Endothelial cell (in vitro differentiated cells): Measurements from ENCODE around the gene ELL3. TPM values are rescaled to one million over a fixed set of nuclear protein-coding genes. Genes with fewer than 3 reads are reported as not detected.
"Not testable (repeated sequence)": the region's sequence is repeated elsewhere in the genome, so short reads cannot be mapped to it uniquely, and the experiment has no call there.

Source experiments
- DNase-seq: peaks from one replicate; pipeline ENCODE4 v3.0.0; 2021; ENCODE audit warnings: low spot score
- H3K27ac Mint-ChIP-seq: one replicate; pipeline ENCODE4 v1.8.0; 2021; ENCODE audit warnings: mixed read lengths, inconsistent platforms; ENCODE audit not compliant: unreplicated experiment
- H3K27me3 Mint-ChIP-seq: one replicate; pipeline ENCODE4 v1.8.0; 2021; ENCODE audit warnings: mild to moderate bottlenecking, moderate library complexity, mixed read lengths, inconsistent platforms; ENCODE audit not compliant: unreplicated experiment
- H3K36me3 Mint-ChIP-seq: one replicate; pipeline ENCODE4 v1.8.0; 2021; ENCODE audit warnings: mild to moderate bottlenecking, low read depth, mixed read lengths, inconsistent platforms; ENCODE audit not compliant: unreplicated experiment
- H3K4me1 Mint-ChIP-seq: one replicate; pipeline ENCODE4 v1.8.0; 2021; ENCODE audit warnings: mild to moderate bottlenecking, mixed read lengths, inconsistent platforms; ENCODE audit not compliant: unreplicated experiment
- H3K4me3 Mint-ChIP-seq: one replicate; pipeline ENCODE4 v1.8.0; 2021; ENCODE audit warnings: mild to moderate bottlenecking, mixed read lengths, inconsistent platforms; ENCODE audit not compliant: unreplicated experiment
- H3K9me3 Mint-ChIP-seq: one replicate; pipeline ENCODE4 v1.8.0; 2021; ENCODE audit warnings: mixed read lengths, inconsistent platforms; ENCODE audit not compliant: unreplicated experiment
- CTCF ChIP-seq: fragments of 200-600 bp; sonication (generic); IDR thresholded peaks from one replicate; pipeline ENCODE4 v1.5.0; 2021; ENCODE audit warnings: antibody characterized with exemption; ENCODE audit not compliant: unreplicated experiment
- long read RNA-seq: library from polyadenylated mRNA; unstranded; transcript quantifications from one replicate; pipeline ENCODE4 v2.0.0, GENCODE V29; 2020; ENCODE audit not compliant: unreplicated experiment
- total RNA-seq: library from RNA; stranded (reverse); fragmentation: NEBNext Ultra II Directional; extraction: Animal tissue kit (Norgen Biotek cat#: 25700); gene quantifications from one replicate; pipeline ENCODE4 v1.2.1, GENCODE V29; 2021; ENCODE audit not compliant: unreplicated experiment

Gene ELL3
- total RNA-seq: 1.9 TPM
- long read RNA-seq, partial matches to known transcripts: 0 of 1 reads
- long read RNA-seq, other reads (novel, unspliced or antisense): 1 of 1 reads

- Mint-ChIP-seq H3K27me3 (peaks cover 9% of the 10 kb centered on the region), H3K36me3 (peaks cover 18% of the 10 kb centered on the region), H3K27ac (no peak within 1 kb of the TSS), H3K9me3 (no peaks in the 10 kb centered on the region), H3K4me1 (peaks cover 4% of the 10 kb centered on the region), H3K4me3 (peak within 1 kb of the TSS; percentile 78)
- peak; percentile 26 for DNase-seq
- no peak for TF ChIP-seq CTCF
These were observed at the start of gene ELL3 for GRCh38 chr15:43776718-43777266. Gene ELL3, minus strand, starts transcription at chr15:43776966. Its CDS starts 65 bp downstream, at chr15:43776901.

- Mint-ChIP-seq H3K9me3 (no peaks in the 10 kb centered on the region), H3K4me3 (no peak overlapping the region), H3K4me1 (peaks cover 9% of the 10 kb centered on the region), H3K27me3 (peaks cover 2% of the 10 kb centered on the region), H3K36me3 (peaks cover 4% of the 10 kb centered on the region), H3K27ac (no peak overlapping the region)
- no peak for DNase-seq
- no peak for TF ChIP-seq CTCF
These were observed 49.3 kb upstream of the ELL3 start for GRCh38 chr15:43826029-43826507.

GRCh38 chr15:43825305-43825704 lies 48.5 kb upstream of the ELL3 start:
- not testable (repeated sequence) for H3K4me3 Mint-ChIP-seq, H3K27ac Mint-ChIP-seq, H3K36me3 Mint-ChIP-seq, H3K27me3 Mint-ChIP-seq, H3K4me1 Mint-ChIP-seq, H3K9me3 Mint-ChIP-seq, DNase-seq

- TF ChIP-seq CTCF: no peak
- peaks cover 4% of the 10 kb centered on the region for H3K36me3 Mint-ChIP-seq
- peak within 1 kb of the TSS; percentile 99 for H3K27ac Mint-ChIP-seq
- no peaks in the 10 kb centered on the region for H3K9me3 Mint-ChIP-seq
- peaks cover 2% of the 10 kb centered on the region for H3K27me3 Mint-ChIP-seq
- peak within 1 kb of the TSS; percentile 100 for H3K4me3 Mint-ChIP-seq
- H3K4me1 Mint-ChIP-seq: peaks cover 9% of the 10 kb centered on the region
- DNase-seq: peak; percentile 76
These were observed 47.8 kb upstream of the ELL3 start, which contains the start of gene MFAP1 for GRCh38 chr15:43824302-43825246. Gene MFAP1, minus strand, starts transcription at chr15:43824690. Its CDS starts 121 bp downstream, at chr15:43824569.

GRCh38 chr15:43821505-43821904 lies 44.7 kb upstream of the ELL3 start:
- no peak overlapping the region for H3K4me3 Mint-ChIP-seq
- no peaks in the 10 kb centered on the region for H3K9me3 Mint-ChIP-seq
- H3K27ac Mint-ChIP-seq: no peak overlapping the region
- no peak for TF ChIP-seq CTCF
- H3K27me3 Mint-ChIP-seq: peaks cover 2% of the 10 kb centered on the region
- H3K36me3 Mint-ChIP-seq: peaks cover 7% of the 10 kb centered on the region
- no peak for DNase-seq
- H3K4me1 Mint-ChIP-seq: peaks cover 9% of the 10 kb centered on the region

- H3K9me3 Mint-ChIP-seq, H3K27ac Mint-ChIP-seq, DNase-seq, H3K27me3 Mint-ChIP-seq, H3K4me1 Mint-ChIP-seq, H3K4me3 Mint-ChIP-seq: not testable (repeated sequence)
- peaks cover 24% of the 10 kb centered on the region for H3K36me3 Mint-ChIP-seq
These were observed 38.3 kb upstream of the ELL3 start for GRCh38 chr15:43815064-43815463.
